Vagina (tissue), 2 donors: ENCODE measurements around the gene CHRD.

Experiments used
- POLR2AphosphoS5 ChIP-seq, 2 donors: sonication (generic); formaldehyde crosslinking; IDR thresholded peaks; one replicate each; pipeline ENCODE4 v1.9.0; 2017; ENCODE audit warnings: antibody characterized with exemption in 2 of 2, mild to moderate bottlenecking in 2 of 2, low read depth in 1 of 2; ENCODE audit not compliant: insufficient read depth in 1 of 2
- TF ChIP-seq, protein P1 (sequence below), 3 experiments: fragments of 450-650 bp in 2 of 3; fragments of 200-600 bp in 1 of 3; sonication (generic) in 1 of 3; IDR thresholded peaks; one replicate each; pipeline ENCODE4 v1.5.1; 2017 to 2019; ENCODE audit warnings: antibody characterized with exemption in 3 of 3, mild to moderate bottlenecking in 2 of 3, moderate library complexity in 2 of 3

- TF ChIP-seq, protein P1, sequence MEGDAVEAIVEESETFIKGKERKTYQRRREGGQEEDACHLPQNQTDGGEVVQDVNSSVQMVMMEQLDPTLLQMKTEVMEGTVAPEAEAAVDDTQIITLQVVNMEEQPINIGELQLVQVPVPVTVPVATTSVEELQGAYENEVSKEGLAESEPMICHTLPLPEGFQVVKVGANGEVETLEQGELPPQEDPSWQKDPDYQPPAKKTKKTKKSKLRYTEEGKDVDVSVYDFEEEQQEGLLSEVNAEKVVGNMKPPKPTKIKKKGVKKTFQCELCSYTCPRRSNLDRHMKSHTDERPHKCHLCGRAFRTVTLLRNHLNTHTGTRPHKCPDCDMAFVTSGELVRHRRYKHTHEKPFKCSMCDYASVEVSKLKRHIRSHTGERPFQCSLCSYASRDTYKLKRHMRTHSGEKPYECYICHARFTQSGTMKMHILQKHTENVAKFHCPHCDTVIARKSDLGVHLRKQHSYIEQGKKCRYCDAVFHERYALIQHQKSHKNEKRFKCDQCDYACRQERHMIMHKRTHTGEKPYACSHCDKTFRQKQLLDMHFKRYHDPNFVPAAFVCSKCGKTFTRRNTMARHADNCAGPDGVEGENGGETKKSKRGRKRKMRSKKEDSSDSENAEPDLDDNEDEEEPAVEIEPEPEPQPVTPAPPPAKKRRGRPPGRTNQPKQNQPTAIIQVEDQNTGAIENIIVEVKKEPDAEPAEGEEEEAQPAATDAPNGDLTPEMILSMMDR (IDR thresholded peaks at IDR 0.05), result no peak
- no peak for TF ChIP-seq POLR2AphosphoS5 (IDR thresholded peaks at IDR 0.05; ENCODE audit: insufficient read depth in 1 of 2, low read depth in 1 of 2)
These were observed 9.5 kb downstream of the CHRD start for GRCh38 chr3:184389384-184389783.
